Measurements from ENCODE around the gene NDUFB3.

DNA sequence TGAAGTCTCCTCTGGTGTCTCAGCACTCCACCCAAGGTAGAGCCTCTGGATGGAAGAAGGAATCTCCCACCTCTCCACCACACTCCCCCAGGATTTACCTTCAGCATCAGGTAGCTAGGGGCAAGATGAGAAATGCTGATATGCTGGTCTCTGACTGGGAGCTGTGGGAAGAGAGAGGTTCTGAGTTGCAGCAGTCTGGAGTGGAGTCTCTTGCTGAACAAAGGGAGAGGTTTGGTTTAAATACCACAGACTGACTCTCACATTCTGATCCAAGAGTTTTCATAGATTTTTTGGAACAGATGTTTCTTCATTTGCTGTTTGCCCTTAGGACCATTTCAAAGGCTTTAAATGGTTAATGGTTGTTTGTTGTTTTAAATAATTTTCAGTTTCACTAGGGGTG, 43.0 kb downstream of the NDUFB3 start:
- TF ChIP-seq POLR2AphosphoS5 (IDR thresholded peaks at IDR 0.05; ENCODE audit: borderline replicate concordance, low read depth, low read length) (no peak), EZH2 (IDR thresholded peaks at IDR 0.05) (no peak)
